Measurements from ENCODE around the gene RERG.

The RERG gene

DNA sequence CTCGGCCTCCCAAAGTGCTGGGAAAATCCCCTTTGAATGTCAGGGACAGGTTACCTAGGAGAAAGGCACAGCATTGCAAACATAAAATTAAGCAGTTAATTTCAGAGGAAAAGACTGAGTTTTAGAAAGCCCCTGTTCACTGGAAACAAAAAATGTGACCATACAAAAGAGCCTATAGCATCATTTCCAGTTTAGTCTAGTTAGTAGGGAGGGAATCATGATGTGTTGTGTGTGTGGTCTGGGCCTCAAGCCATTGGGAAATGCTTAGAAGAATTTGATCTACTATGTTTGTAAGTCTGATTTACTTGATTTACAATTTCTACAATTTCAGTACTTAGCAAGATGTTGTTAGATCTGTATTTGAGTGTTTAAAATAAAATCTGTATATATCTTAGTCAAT lies 47.1 kb upstream of the RERG start:
- H3K79me2 ChIP-seq (ENCODE audit: low read length): no peaks in the 10 kb centered on the region
- no peaks in the 10 kb centered on the region for H3F3A ChIP-seq (ENCODE audit: insufficient read depth, low read length)
- H3K27me3 ChIP-seq (replicated peaks; ENCODE audit: insufficient read depth, low read length): no peaks in the 10 kb centered on the region
- H3K4me3 ChIP-seq (ENCODE audit: low read length): no peak overlapping the region
- no peaks in the 10 kb centered on the region for H4K20me1 ChIP-seq (ENCODE audit: insufficient read depth, low read length)
- no peaks in the 10 kb centered on the region for H3K36me3 ChIP-seq (replicated peaks; ENCODE audit: insufficient read depth, low read length)
- H3K4me2 ChIP-seq (ENCODE audit: low read depth, low read length): no peak overlapping the region
- no peak overlapping the region for H2AFZ ChIP-seq (ENCODE audit: low read length)
- H3K9me3 ChIP-seq (replicated peaks; ENCODE audit: insufficient read depth, low read length): no peaks in the 10 kb centered on the region
- H3K4me1 ChIP-seq (ENCODE audit: low read length): no peaks in the 10 kb centered on the region
- no peak for DNase-seq
- no peak overlapping the region for H3K27ac ChIP-seq (ENCODE audit: low read length)
- no peaks in the 10 kb centered on the region for H3K9me2 ChIP-seq (replicated peaks; ENCODE audit: insufficient read depth, low read length)
- no peak for TF ChIP-seq EZH2phosphoT487 (IDR thresholded peaks at IDR 0.05; ENCODE audit: low read length)
- TF ChIP-seq EZH2 (optimal IDR thresholded peaks at IDR 0.05; ENCODE audit: low read depth, low read length): no peak
- TF ChIP-seq CTCF (IDR thresholded peaks at IDR 0.05; ENCODE audit: low read length): no peak
- H3K9ac ChIP-seq (ENCODE audit: low read length): no peak overlapping the region

- no peak overlapping the region for H3K4me2 ChIP-seq (ENCODE audit: low read depth, low read length)
- no peak overlapping the region for H3K27ac ChIP-seq (ENCODE audit: low read length)
- TF ChIP-seq EZH2phosphoT487 (IDR thresholded peaks at IDR 0.05; ENCODE audit: low read length): no peak
- no peak for TF ChIP-seq CTCF (IDR thresholded peaks at IDR 0.05; ENCODE audit: low read length)
- no peak for TF ChIP-seq EZH2 (optimal IDR thresholded peaks at IDR 0.05; ENCODE audit: low read depth, low read length)
- H3K9me3 ChIP-seq (replicated peaks; ENCODE audit: insufficient read depth, low read length): no peaks in the 10 kb centered on the region
- H3K4me3 ChIP-seq (ENCODE audit: low read length): no peak overlapping the region
- no peak overlapping the region for H3K9ac ChIP-seq (ENCODE audit: low read length)
- no peaks in the 10 kb centered on the region for H4K20me1 ChIP-seq (ENCODE audit: insufficient read depth, low read length)
- no peaks in the 10 kb centered on the region for H3K79me2 ChIP-seq (ENCODE audit: low read length)
- no peaks in the 10 kb centered on the region for H3K9me2 ChIP-seq (replicated peaks; ENCODE audit: insufficient read depth, low read length)
- no peak for DNase-seq
- H3F3A ChIP-seq (ENCODE audit: insufficient read depth, low read length): no peaks in the 10 kb centered on the region
- H2AFZ ChIP-seq (ENCODE audit: low read length): no peak overlapping the region
- no peaks in the 10 kb centered on the region for H3K27me3 ChIP-seq (replicated peaks; ENCODE audit: insufficient read depth, low read length)
- H3K36me3 ChIP-seq (replicated peaks; ENCODE audit: insufficient read depth, low read length): no peaks in the 10 kb centered on the region
- no peaks in the 10 kb centered on the region for H3K4me1 ChIP-seq (ENCODE audit: low read length)
Measured at GRCh38 chr12:15265875-15266274, 44.7 kb upstream of the RERG start.

GRCh38 chr12:15256761-15257160 lies 35.5 kb upstream of the RERG start:
- no peak overlapping the region for H3K27ac ChIP-seq (ENCODE audit: low read length)
- no peaks in the 10 kb centered on the region for H3K9me2 ChIP-seq (replicated peaks; ENCODE audit: insufficient read depth, low read length)
- no peak overlapping the region for H2AFZ ChIP-seq (ENCODE audit: low read length)
- TF ChIP-seq CTCF (IDR thresholded peaks at IDR 0.05; ENCODE audit: low read length) (no peak), EZH2 (optimal IDR thresholded peaks at IDR 0.05; ENCODE audit: low read depth, low read length) (no peak), EZH2phosphoT487 (IDR thresholded peaks at IDR 0.05; ENCODE audit: low read length) (no peak)
- no peaks in the 10 kb centered on the region for H3K79me2 ChIP-seq (ENCODE audit: low read length)
- no peaks in the 10 kb centered on the region for H3F3A ChIP-seq (ENCODE audit: insufficient read depth, low read length)
- no peaks in the 10 kb centered on the region for H3K27me3 ChIP-seq (replicated peaks; ENCODE audit: insufficient read depth, low read length)
- no peak overlapping the region for H3K4me2 ChIP-seq (ENCODE audit: low read depth, low read length)
- no peak overlapping the region for H3K9ac ChIP-seq (ENCODE audit: low read length)
- no peak overlapping the region for H3K4me3 ChIP-seq (ENCODE audit: low read length)
- H3K4me1 ChIP-seq (ENCODE audit: low read length): no peaks in the 10 kb centered on the region
- H3K9me3 ChIP-seq (replicated peaks; ENCODE audit: insufficient read depth, low read length): no peaks in the 10 kb centered on the region
- no peaks in the 10 kb centered on the region for H4K20me1 ChIP-seq (ENCODE audit: insufficient read depth, low read length)
- no peak for DNase-seq
- no peaks in the 10 kb centered on the region for H3K36me3 ChIP-seq (replicated peaks; ENCODE audit: insufficient read depth, low read length)
